Measurements from ENCODE around the gene CEP112.

The CEP112 gene

DNA sequence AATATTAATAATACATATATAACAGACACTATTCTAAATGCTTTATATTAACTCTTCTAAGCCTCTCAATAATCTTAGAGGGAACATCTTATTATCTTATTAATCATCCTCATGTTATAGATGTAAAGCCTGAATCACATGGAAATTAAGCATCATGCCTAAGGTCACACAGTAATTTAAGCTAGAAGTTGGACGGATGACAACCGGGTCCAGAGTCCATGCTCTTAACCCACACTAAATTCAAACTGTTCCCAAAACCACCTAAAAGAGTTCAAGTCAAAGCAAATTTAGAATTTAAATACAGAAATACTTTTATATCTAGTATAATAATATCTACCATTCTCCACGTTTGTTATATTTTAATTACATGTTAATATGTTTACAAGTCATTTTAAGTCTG is 193.3 kb downstream of the CEP112 start:
- Histone ChIP-seq H3K4me3 (no peak overlapping the region), H3K9me3 (ENCODE audit: low read depth, low read length) (no peaks in the 10 kb centered on the region), H3K9ac (ENCODE audit: insufficient read length) (no peak overlapping the region), H3K27ac (no peak overlapping the region), H3K36me3 (ENCODE audit: insufficient read depth, low read length) (no peaks in the 10 kb centered on the region)
- no peak for DNase-seq (ENCODE audit: low read depth, low spot score)
- TF ChIP-seq POLR2AphosphoS5 (IDR thresholded peaks at IDR 0.05; ENCODE audit: borderline replicate concordance, low read depth, low read length): no peak
- no peak for TF ChIP-seq EZH2 (IDR thresholded peaks at IDR 0.05)
- TF ChIP-seq FOXP2 (optimal IDR thresholded peaks at IDR 0.05; ENCODE audit: control extremely low read depth, extremely low read length, insufficient read depth): no peak

DNA sequence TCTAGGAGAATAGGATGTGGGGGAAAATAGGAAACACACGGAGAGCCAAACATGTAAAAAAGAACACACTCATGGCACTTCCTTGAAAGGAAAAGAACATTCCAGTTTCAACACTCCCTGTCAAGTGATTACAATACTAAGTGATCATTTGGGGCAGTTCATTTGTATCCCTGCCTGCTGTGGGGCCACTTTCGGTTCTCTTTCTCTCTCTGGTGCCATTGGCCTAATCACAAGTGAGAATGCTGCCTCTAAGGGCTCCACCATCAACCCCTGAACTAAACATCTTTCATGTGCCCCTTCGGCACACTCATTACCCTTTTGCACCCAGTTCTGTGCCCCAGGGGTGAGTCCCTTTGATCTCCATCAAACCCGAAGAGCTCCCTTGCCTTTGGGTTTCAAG is 197.3 kb downstream of the CEP112 start:
- no peak overlapping the region for H3K9ac ChIP-seq (ENCODE audit: insufficient read length)
- DNase-seq (ENCODE audit: low read depth, low spot score): no peak
- no peaks in the 10 kb centered on the region for H3K9me3 ChIP-seq (ENCODE audit: low read depth, low read length)
- no peak for TF ChIP-seq POLR2AphosphoS5 (IDR thresholded peaks at IDR 0.05; ENCODE audit: borderline replicate concordance, low read depth, low read length)
- no peak for TF ChIP-seq FOXP2 (optimal IDR thresholded peaks at IDR 0.05; ENCODE audit: control extremely low read depth, extremely low read length, insufficient read depth)
- TF ChIP-seq EZH2 (IDR thresholded peaks at IDR 0.05): no peak
- H3K36me3 ChIP-seq (ENCODE audit: insufficient read depth, low read length): no peaks in the 10 kb centered on the region
- H3K4me3 ChIP-seq: no peak overlapping the region
- no peak overlapping the region for H3K27ac ChIP-seq

GRCh38 chr17:65994114-65994513 is 197.8 kb downstream of the CEP112 start:
- H3K36me3 ChIP-seq (ENCODE audit: insufficient read depth, low read length): no peaks in the 10 kb centered on the region
- TF ChIP-seq POLR2AphosphoS5 (IDR thresholded peaks at IDR 0.05; ENCODE audit: borderline replicate concordance, low read depth, low read length): no peak
- no peak for TF ChIP-seq EZH2 (IDR thresholded peaks at IDR 0.05)
- no peak for TF ChIP-seq FOXP2 (optimal IDR thresholded peaks at IDR 0.05; ENCODE audit: control extremely low read depth, extremely low read length, insufficient read depth)
- H3K9ac ChIP-seq (ENCODE audit: insufficient read length): no peak overlapping the region
- DNase-seq (ENCODE audit: low read depth, low spot score): no peak
- no peaks in the 10 kb centered on the region for H3K9me3 ChIP-seq (ENCODE audit: low read depth, low read length)
- H3K27ac ChIP-seq: no peak overlapping the region
- H3K4me3 ChIP-seq: no peak overlapping the region

GRCh38 chr17:65990593-65990992 is 201.3 kb downstream of the CEP112 start:
- Histone ChIP-seq H3K9me3 (ENCODE audit: low read depth, low read length) (no peaks in the 10 kb centered on the region), H3K9ac (ENCODE audit: insufficient read length) (no peak overlapping the region), H3K36me3 (ENCODE audit: insufficient read depth, low read length) (no peaks in the 10 kb centered on the region), H3K4me3 (no peak overlapping the region), H3K27ac (no peak overlapping the region)
- DNase-seq (ENCODE audit: low read depth, low spot score): no peak
- TF ChIP-seq POLR2AphosphoS5 (IDR thresholded peaks at IDR 0.05; ENCODE audit: borderline replicate concordance, low read depth, low read length) (no peak), EZH2 (IDR thresholded peaks at IDR 0.05) (no peak), FOXP2 (optimal IDR thresholded peaks at IDR 0.05; ENCODE audit: control extremely low read depth, extremely low read length, insufficient read depth) (no peak)

DNA sequence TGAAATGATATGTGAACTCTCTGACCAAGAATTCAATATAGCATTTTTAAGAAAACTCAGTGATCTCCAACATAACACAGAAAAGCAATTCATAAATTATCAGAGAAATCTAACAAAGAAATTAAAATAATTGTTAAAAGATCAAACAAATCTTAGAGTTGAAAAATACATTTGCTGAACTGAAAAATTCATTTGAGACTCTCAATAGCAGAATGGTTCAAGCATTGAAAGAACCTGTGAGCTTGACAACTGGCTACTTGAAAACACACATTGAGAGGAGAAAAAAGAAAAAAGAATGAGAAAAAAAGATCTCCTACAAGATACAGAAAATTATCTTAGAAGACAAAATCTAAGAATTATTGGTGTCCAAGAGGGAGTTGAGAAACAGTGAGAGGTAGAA is 203.5 kb downstream of the CEP112 start:
- no peak for DNase-seq (ENCODE audit: low read depth, low spot score)
- Histone ChIP-seq H3K27ac (no peak overlapping the region), H3K9ac (ENCODE audit: insufficient read length) (no peak overlapping the region), H3K36me3 (ENCODE audit: insufficient read depth, low read length) (no peaks in the 10 kb centered on the region), H3K4me3 (no peak overlapping the region), H3K9me3 (ENCODE audit: low read depth, low read length) (no peaks in the 10 kb centered on the region)
- TF ChIP-seq FOXP2 (optimal IDR thresholded peaks at IDR 0.05; ENCODE audit: control extremely low read depth, extremely low read length, insufficient read depth): no peak
- TF ChIP-seq EZH2 (IDR thresholded peaks at IDR 0.05): no peak
- no peak for TF ChIP-seq POLR2AphosphoS5 (IDR thresholded peaks at IDR 0.05; ENCODE audit: borderline replicate concordance, low read depth, low read length)

DNA sequence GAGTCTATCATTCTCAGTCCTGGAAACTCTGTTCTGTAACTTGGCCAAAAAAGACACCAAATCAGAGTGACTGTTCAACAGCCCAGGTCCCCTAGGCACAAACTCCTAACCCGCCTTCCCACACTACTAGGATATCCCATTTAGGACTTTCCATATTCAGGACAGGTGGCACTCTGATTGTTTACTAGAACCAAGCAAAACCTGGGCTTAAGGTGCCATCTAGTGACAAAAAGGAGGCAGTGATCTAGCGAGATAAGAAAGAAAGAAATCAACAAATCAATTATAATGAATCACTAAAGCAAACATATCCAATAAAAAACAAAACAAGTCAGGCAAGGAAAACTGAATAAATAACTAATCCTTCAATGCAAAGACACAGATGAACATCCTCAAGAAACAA is 203.9 kb downstream of the CEP112 start:
- H3K36me3 ChIP-seq (ENCODE audit: insufficient read depth, low read length): no peaks in the 10 kb centered on the region
- H3K4me3 ChIP-seq: no peak overlapping the region

GRCh38 chr17:65985571-65985970 is 206.4 kb downstream of the CEP112 start:
- Histone ChIP-seq H3K9me3 (ENCODE audit: low read depth, low read length) (no peaks in the 10 kb centered on the region), H3K9ac (ENCODE audit: insufficient read length) (no peak overlapping the region), H3K4me3 (no peak overlapping the region), H3K27ac (no peak overlapping the region), H3K36me3 (ENCODE audit: insufficient read depth, low read length) (no peaks in the 10 kb centered on the region)
- no peak for DNase-seq (ENCODE audit: low read depth, low spot score)
- no peak for TF ChIP-seq EZH2 (IDR thresholded peaks at IDR 0.05)

More for the DNA sequence above, 203.9 kb downstream of the CEP112 start:
- no peak for DNase-seq (ENCODE audit: low read depth, low spot score)
- Histone ChIP-seq H3K9ac (ENCODE audit: insufficient read length) (no peak overlapping the region), H3K27ac (no peak overlapping the region), H3K9me3 (ENCODE audit: low read depth, low read length) (no peaks in the 10 kb centered on the region)
- TF ChIP-seq FOXP2 (optimal IDR thresholded peaks at IDR 0.05; ENCODE audit: control extremely low read depth, extremely low read length, insufficient read depth) (no peak), POLR2AphosphoS5 (IDR thresholded peaks at IDR 0.05; ENCODE audit: borderline replicate concordance, low read depth, low read length) (no peak), EZH2 (IDR thresholded peaks at IDR 0.05) (no peak)

- H3K27ac ChIP-seq: no peak overlapping the region
- H3K9ac ChIP-seq (ENCODE audit: insufficient read length): no peak overlapping the region
- H3K4me3 ChIP-seq: no peak overlapping the region
- H3K36me3 ChIP-seq (ENCODE audit: insufficient read depth, low read length): no peaks in the 10 kb centered on the region
- TF ChIP-seq FOXP2 (optimal IDR thresholded peaks at IDR 0.05; ENCODE audit: control extremely low read depth, extremely low read length, insufficient read depth) (no peak), EZH2 (IDR thresholded peaks at IDR 0.05) (no peak), POLR2AphosphoS5 (IDR thresholded peaks at IDR 0.05; ENCODE audit: borderline replicate concordance, low read depth, low read length) (no peak)
- DNase-seq (ENCODE audit: low read depth, low spot score): no peak
- H3K9me3 ChIP-seq (ENCODE audit: low read depth, low read length): no peaks in the 10 kb centered on the region
Measured at GRCh38 chr17:65984299-65984698, 207.6 kb downstream of the CEP112 start.

DNA sequence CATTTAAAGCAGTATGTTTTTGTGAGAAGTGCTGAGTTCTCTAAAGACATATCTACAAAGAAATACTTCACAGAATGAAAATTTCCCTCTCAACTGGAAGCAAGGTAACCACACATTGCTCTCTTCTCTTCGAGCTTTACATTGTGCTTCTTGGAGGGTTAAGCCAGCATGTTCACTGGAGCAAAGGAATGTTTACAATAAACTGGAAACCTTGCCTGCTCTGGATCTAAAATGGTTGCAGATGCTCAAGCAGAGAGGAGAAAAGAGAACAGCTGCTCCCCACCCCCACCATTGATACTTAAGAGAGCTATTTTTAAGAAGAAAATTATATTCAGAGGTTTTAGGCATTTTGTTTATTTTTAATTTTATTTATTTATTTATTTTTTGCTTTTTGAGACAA is 213.1 kb downstream of the CEP112 start:
- H3K4me3 ChIP-seq: peak overlapping the region; percentile 50
- no peak for DNase-seq (ENCODE audit: low read depth, low spot score)
- no peaks in the 10 kb centered on the region for H3K9me3 ChIP-seq (ENCODE audit: low read depth, low read length)
- TF ChIP-seq FOXP2 (optimal IDR thresholded peaks at IDR 0.05; ENCODE audit: control extremely low read depth, extremely low read length, insufficient read depth) (no peak), EZH2 (IDR thresholded peaks at IDR 0.05) (no peak), POLR2AphosphoS5 (IDR thresholded peaks at IDR 0.05; ENCODE audit: borderline replicate concordance, low read depth, low read length) (no peak)
- no peaks in the 10 kb centered on the region for H3K36me3 ChIP-seq (ENCODE audit: insufficient read depth, low read length)
- H3K9ac ChIP-seq (ENCODE audit: insufficient read length): no peak overlapping the region
- peak overlapping the region; percentile 74 for H3K27ac ChIP-seq

Data from SK-N-MC (cell line).